K562 (cell line): ENCODE data around the gene PNMA8A.

Experiments
- CCNT2 ChIP-seq: IDR thresholded peaks from 2 replicates; pipeline ENCODE4 v1.6.1; 2011; ENCODE audit warnings: borderline replicate concordance, low read depth, mild to moderate bottlenecking, moderate library complexity, mixed read lengths, low read length; ENCODE audit not compliant: insufficient read length; ENCODE audit errors: extremely low read depth
- CHD1 ChIP-seq: fragments of 200-600 bp; sonication (generic); IDR thresholded peaks from one replicate; pipeline ENCODE4 v1.6.1; 2012; ENCODE audit warnings: mild to moderate bottlenecking, moderate library complexity, low read length, inconsistent platforms
- ETV6 ChIP-seq, 3 experiments: fragments of 150-350 bp in 1 of 3; sonication (generic) in 1 of 3; formaldehyde crosslinking in 1 of 3; IDR thresholded peaks; 2 replicates each; pipeline versions ENCODE4 v1.6.1 to v1.8.0; 2014 to 2022; ENCODE audit warnings: borderline replicate concordance in 2 of 3, low read depth in 2 of 3, antibody characterized with exemption in 1 of 3, low read length in 1 of 3, mild to moderate bottlenecking in 1 of 3, missing genetic modification reagents in 1 of 3
- GTF2F1 ChIP-seq: IDR thresholded peaks from 2 replicates; pipeline ENCODE4 v1.6.1; 2011; ENCODE audit warnings: low read depth, low read length, improper control_type of control experiment
- KDM4B ChIP-seq, 2 experiments: fragments of 450-650 bp in 1 of 2; sonication (generic) in 1 of 2; IDR thresholded peaks; 2 replicates each; pipeline ENCODE4 v1.6.1; 2016 to 2017; ENCODE audit warnings: borderline replicate concordance in 2 of 2, antibody characterized with exemption in 1 of 2, low read depth in 1 of 2, mild to moderate bottlenecking in 1 of 2
- SIN3B ChIP-seq: fragments of 450-650 bp; IDR thresholded peaks from 2 replicates; pipeline ENCODE4 v1.6.1; 2017; ENCODE audit warnings: low read depth, mild to moderate bottlenecking, moderate library complexity
- TCF7L2 ChIP-seq: fragments of 150-350 bp; IDR thresholded peaks from 2 replicates; pipeline ENCODE4 v1.6.1; 2016; ENCODE audit warnings: low read depth, mild to moderate bottlenecking, low read length, moderate library complexity
- ZBTB26 ChIP-seq: fragments of 450-650 bp; formaldehyde crosslinking; IDR thresholded peaks from 2 replicates; pipeline ENCODE4 v1.4.0; 2022; ENCODE audit warnings: missing genetic modification characterization
- ZNF232 ChIP-seq: sonication (generic); formaldehyde crosslinking; IDR thresholded peaks from 2 replicates; pipeline ENCODE4 v1.8.0; 2022; ENCODE audit warnings: mild to moderate bottlenecking, missing genetic modification reagents
- ZNF274 ChIP-seq: IDR thresholded peaks from 2 replicates; pipeline ENCODE4 v1.6.1; 2011; ENCODE audit warnings: low read depth, mild to moderate bottlenecking, low read length, moderate library complexity, borderline replicate concordance
- TF ChIP-seq, protein P1 (sequence below): fragments of 250-450 bp; sonication (Bioruptor Pico); IDR thresholded peaks from 2 replicates; pipeline ENCODE4 v1.8.0; 2021; ENCODE audit warnings: mild to moderate bottlenecking, moderate library complexity

DNA sequence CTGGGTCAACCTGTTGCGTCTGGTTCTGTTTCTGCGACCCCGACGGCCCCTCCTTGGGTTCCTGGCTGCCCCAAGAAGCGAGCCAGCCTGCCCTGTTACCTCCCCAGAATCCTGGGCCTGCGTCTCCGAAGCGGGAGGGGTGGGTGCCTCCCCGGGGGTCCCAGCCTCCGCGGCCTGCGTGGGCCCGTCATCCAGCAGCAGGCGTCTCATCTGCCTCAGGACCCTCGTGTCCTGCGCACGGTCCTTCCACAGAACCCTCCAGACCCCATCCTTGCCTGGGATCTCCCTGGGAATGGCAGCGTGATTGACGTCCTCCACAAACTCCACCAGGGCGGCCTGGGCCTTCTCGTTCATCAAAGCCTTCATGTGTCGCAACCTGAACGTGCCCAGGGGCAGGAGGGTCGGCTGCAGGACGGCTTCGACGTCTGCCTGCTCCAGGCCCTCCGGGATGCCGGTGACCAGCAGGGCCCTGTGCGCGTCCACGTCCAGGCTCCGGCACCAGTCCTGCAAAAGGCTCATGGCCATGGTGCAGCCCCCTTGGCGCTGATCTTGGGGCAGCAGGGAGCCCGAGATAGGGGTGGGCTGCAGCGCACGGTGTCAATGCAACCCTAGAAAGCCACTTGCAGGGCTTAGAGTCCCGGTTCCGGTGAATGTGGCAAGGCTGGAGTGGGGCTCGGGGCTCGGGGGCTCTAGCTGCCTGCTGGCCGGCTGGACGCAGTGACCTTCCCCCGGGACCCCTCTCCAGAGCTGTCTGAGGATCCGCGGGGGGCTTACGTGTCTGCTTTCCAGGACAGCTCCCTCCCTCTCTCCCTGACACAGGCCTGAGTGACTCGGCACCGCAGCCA lies 23.8 kb upstream of the PNMA8A start:
- no peak for TF ChIP-seq KDM4B (IDR thresholded peaks at IDR 0.05; ENCODE audit: borderline replicate concordance in 2 of 2, low read depth in 1 of 2)
- no peak for TF ChIP-seq CHD1
- TF ChIP-seq, protein P1, sequence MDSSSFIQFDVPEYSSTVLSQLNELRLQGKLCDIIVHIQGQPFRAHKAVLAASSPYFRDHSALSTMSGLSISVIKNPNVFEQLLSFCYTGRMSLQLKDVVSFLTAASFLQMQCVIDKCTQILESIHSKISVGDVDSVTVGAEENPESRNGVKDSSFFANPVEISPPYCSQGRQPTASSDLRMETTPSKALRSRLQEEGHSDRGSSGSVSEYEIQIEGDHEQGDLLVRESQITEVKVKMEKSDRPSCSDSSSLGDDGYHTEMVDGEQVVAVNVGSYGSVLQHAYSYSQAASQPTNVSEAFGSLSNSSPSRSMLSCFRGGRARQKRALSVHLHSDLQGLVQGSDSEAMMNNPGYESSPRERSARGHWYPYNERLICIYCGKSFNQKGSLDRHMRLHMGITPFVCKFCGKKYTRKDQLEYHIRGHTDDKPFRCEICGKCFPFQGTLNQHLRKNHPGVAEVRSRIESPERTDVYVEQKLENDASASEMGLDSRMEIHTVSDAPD (CRISPR knock-in tag) = no peak
- no peak for TF ChIP-seq ZBTB26 (CRISPR knock-in tag)
- TF ChIP-seq ZNF232 = no peak
- TF ChIP-seq TCF7L2 = no peak
- TF ChIP-seq ETV6 (IDR thresholded peaks at IDR 0.05; ENCODE audit: borderline replicate concordance in 1 of 2, low read depth in 2 of 2, low read length in 1 of 2) = no peak
- no peak for TF ChIP-seq ETV6 (CRISPR knock-in tag; IDR thresholded peaks at IDR 0.05; ENCODE audit: borderline replicate concordance)
- TF ChIP-seq CCNT2 = no peak
- no peak for TF ChIP-seq ZNF274
- no peak for TF ChIP-seq SIN3B
- no peak for TF ChIP-seq GTF2F1
